Coronary artery (tissue), 2 donors: ENCODE data around the gene OR51B5.

Experiments
- DNase-seq: peaks from one replicate; pipeline ENCODE4 v3.0.0-alpha.2; 2017; ENCODE audit warnings: low spot score
- H3K27ac ChIP-seq, 2 donors: fragments of 200-600 bp; sonication (generic); one replicate each; pipeline ENCODE4 v1.5.1; 2016 to 2019
- H3K4me3 ChIP-seq: fragments of 200-600 bp; sonication (generic); 2 replicates; pipeline ENCODE4 v1.5.1; 2016; ENCODE audit warnings: mild to moderate bottlenecking, moderate library complexity
- CTCF ChIP-seq: fragments of 200-600 bp; sonication (generic); IDR thresholded peaks from one replicate; pipeline ENCODE4 v1.5.1; 2019; ENCODE audit warnings: antibody characterized with exemption

OR51B5 gene

GRCh38 chr11:5343474-5344335 lies at the start of gene OR51B5:
OR51B5 (minus strand) TSS chr11:5343524; CDS start chr11:5343524, 0 bp downstream.
- Histone ChIP-seq H3K27ac (no peak within 1 kb of the TSS), H3K4me3 (no peak within 1 kb of the TSS)
- DNase-seq: no peak
- no peak for TF ChIP-seq CTCF

GRCh38 chr11:5390210-5390609 lies 46.9 kb upstream of the OR51B5 start:
- DNase-seq: no peak
- H3K27ac ChIP-seq: no peak overlapping the region
- no peak for TF ChIP-seq CTCF
- H3K4me3 ChIP-seq: no peak overlapping the region

- no peak for DNase-seq
- no peak overlapping the region for H3K27ac ChIP-seq
- H3K4me3 ChIP-seq: no peak overlapping the region
- TF ChIP-seq CTCF: no peak
Observed at GRCh38 chr11:5384335-5384734, 41.0 kb upstream of the OR51B5 start.

- no peak for DNase-seq
- H3K27ac ChIP-seq: no peak within 1 kb of the TSS
- no peak within 1 kb of the TSS for H3K4me3 ChIP-seq
- no peak for TF ChIP-seq CTCF
Observed at GRCh38 chr11:5383576-5383975, 40.3 kb upstream of the OR51B5 start, which contains the start of gene OR51M1. OR51M1 (plus strand) TSS chr11:5383812; CDS start chr11:5389399, 5,587 bp downstream.

- Histone ChIP-seq H3K27ac (no peak overlapping the region), H3K4me3 (no peak overlapping the region)
- DNase-seq: no peak
- TF ChIP-seq CTCF: peak; percentile 56
Observed at GRCh38 chr11:5380740-5381342, 37.5 kb upstream of the OR51B5 start.

- TF ChIP-seq CTCF: no peak
- H3K27ac ChIP-seq: no peak overlapping the region
- no peak for DNase-seq
- H3K4me3 ChIP-seq: no peak overlapping the region
Observed at GRCh38 chr11:5369789-5370188, 26.5 kb upstream of the OR51B5 start.
